GM20000 (cell line): ENCODE measurements around the gene ATAD2B.

Source experiments
- DNase-seq: peaks from one replicate; pipeline ENCODE4 v3.0.0; 2012; ENCODE audit warnings: low spot score
- CTCF ChIP-seq: IDR thresholded peaks from 2 replicates; pipeline ENCODE4 v1.5.1; 2012; ENCODE audit warnings: mild to moderate bottlenecking, control low read depth; ENCODE audit errors: extremely low read depth, missing control alignments

ATAD2B gene

GRCh38 chr2:23925702-23926289 is 1.1 kb downstream of the ATAD2B start:
- no peak for TF ChIP-seq CTCF
- DNase-seq = peak; percentile 76

GRCh38 chr2:23924589-23925359 is 2.1 kb downstream of the ATAD2B start:
- TF ChIP-seq CTCF = no peak

GRCh38 chr2:23918837-23919489 is 8.0 kb downstream of the ATAD2B start:
- DNase-seq = no peak
- no peak for TF ChIP-seq CTCF

More at GRCh38 chr2:23924589-23925359, 2.1 kb downstream of the ATAD2B start:
- DNase-seq = no peak

GRCh38 chr2:23916727-23917405 is 10.1 kb downstream of the ATAD2B start:
- DNase-seq = no peak
- no peak for TF ChIP-seq CTCF

- TF ChIP-seq CTCF = no peak
- no peak for DNase-seq
These were observed 11.6 kb downstream of the ATAD2B start for GRCh38 chr2:23915327-23915726.

- DNase-seq = no peak
- TF ChIP-seq CTCF = no peak
These were observed 14.9 kb downstream of the ATAD2B start for GRCh38 chr2:23912054-23912453.
